ENCODE data around the gene ADGRG4.

DNA sequence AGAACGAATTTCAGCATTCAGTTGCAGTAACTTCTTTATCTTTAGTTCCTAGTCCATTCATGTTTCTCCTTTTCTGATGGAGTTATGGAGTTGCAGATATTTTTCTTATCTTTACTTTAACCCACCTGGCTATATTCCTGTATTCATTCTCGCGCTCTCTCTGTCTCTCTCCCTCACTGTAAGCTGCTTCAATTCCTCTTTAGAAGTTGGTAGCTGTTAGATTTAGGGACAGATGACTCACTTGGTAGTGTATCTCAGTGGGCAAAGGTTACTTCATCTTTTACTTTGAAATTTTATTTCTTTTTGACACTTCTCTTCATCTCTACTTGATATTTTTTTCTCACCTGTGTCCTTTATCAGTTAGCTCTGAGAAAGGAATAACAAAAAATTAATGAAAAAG is 137.4 kb downstream of the ADGRG4 start:
- TF ChIP-seq HDAC2 (IDR thresholded peaks at IDR 0.05; ENCODE audit: borderline replicate concordance in 1 of 2, low read depth in 2 of 2, low read length in 2 of 2) (no peak), RAD21 (IDR thresholded peaks at IDR 0.05 in 1 of 2, conservative IDR thresholded peaks at IDR 0.05 in 1 of 2; ENCODE audit: low read depth in 2 of 2, low read length in 2 of 2) (no peak)
- TF ChIP-seq, protein P1, sequence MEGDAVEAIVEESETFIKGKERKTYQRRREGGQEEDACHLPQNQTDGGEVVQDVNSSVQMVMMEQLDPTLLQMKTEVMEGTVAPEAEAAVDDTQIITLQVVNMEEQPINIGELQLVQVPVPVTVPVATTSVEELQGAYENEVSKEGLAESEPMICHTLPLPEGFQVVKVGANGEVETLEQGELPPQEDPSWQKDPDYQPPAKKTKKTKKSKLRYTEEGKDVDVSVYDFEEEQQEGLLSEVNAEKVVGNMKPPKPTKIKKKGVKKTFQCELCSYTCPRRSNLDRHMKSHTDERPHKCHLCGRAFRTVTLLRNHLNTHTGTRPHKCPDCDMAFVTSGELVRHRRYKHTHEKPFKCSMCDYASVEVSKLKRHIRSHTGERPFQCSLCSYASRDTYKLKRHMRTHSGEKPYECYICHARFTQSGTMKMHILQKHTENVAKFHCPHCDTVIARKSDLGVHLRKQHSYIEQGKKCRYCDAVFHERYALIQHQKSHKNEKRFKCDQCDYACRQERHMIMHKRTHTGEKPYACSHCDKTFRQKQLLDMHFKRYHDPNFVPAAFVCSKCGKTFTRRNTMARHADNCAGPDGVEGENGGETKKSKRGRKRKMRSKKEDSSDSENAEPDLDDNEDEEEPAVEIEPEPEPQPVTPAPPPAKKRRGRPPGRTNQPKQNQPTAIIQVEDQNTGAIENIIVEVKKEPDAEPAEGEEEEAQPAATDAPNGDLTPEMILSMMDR (IDR thresholded peaks at IDR 0.05; ENCODE audit: control extremely low read depth in 1 of 3, insufficient read depth in 1 of 3, low read depth in 1 of 3, low read length in 3 of 3): no peak
